Mesenchymal stem cell (in vitro differentiated cells and primary cell): ENCODE measurements around the gene ASB9.

Source experiments
- DNase-seq: peaks from one replicate; pipeline ENCODE4 v3.0.0-alpha.2; 2013
- H2AFZ ChIP-seq: one replicate; pipeline ENCODE4 v1.6.1; 2013; ENCODE audit warnings: low read depth, mild to moderate bottlenecking, control low read depth, inconsistent platforms, low read length, moderate library complexity
- H2AK5ac ChIP-seq: 2 replicates; pipeline ENCODE4 v1.6.1; 2013; ENCODE audit warnings: low read length, moderate library complexity, mild to moderate bottlenecking, inconsistent platforms; ENCODE audit not compliant: severe bottlenecking
- H2BK120ac ChIP-seq: one replicate; pipeline ENCODE4 v1.6.1; 2013; ENCODE audit warnings: low read depth, mild to moderate bottlenecking, inconsistent platforms, low read length, moderate library complexity
- H2BK12ac ChIP-seq, 2 experiments: one replicate each; pipeline ENCODE4 v1.6.1; 2013; ENCODE audit warnings: inconsistent platforms in 2 of 2, low read length in 2 of 2, mild to moderate bottlenecking in 2 of 2, moderate library complexity in 2 of 2, control low read depth in 1 of 2
- H2BK15ac ChIP-seq: one replicate; pipeline ENCODE4 v1.6.1; 2013; ENCODE audit warnings: mild to moderate bottlenecking, low read depth, inconsistent platforms; ENCODE audit not compliant: poor library complexity, severe bottlenecking
- H2BK5ac ChIP-seq: 2 replicates; pipeline ENCODE4 v1.6.1; 2013; ENCODE audit warnings: low read depth, mild to moderate bottlenecking, low read length, control low read depth, inconsistent platforms; ENCODE audit not compliant: poor library complexity, severe bottlenecking
- H3K14ac ChIP-seq, 2 experiments: one replicate each; pipeline ENCODE4 v1.6.1; 2013; ENCODE audit warnings: inconsistent platforms in 2 of 2, low read length in 2 of 2, control low read depth in 1 of 2, mild to moderate bottlenecking in 1 of 2, moderate library complexity in 1 of 2
- H3K18ac ChIP-seq, 2 experiments: one replicate each; pipeline ENCODE4 v1.6.1; 2013; ENCODE audit warnings: inconsistent platforms in 2 of 2, low read length in 2 of 2, control low read depth in 1 of 2, low read depth in 1 of 2, mild to moderate bottlenecking in 1 of 2
- H3K23ac ChIP-seq, 2 experiments: one replicate each; pipeline ENCODE4 v1.6.1; 2013; ENCODE audit warnings: inconsistent platforms in 2 of 2, low read length in 2 of 2, mild to moderate bottlenecking in 2 of 2, moderate library complexity in 2 of 2, control low read depth in 1 of 2
- H3K27ac ChIP-seq: 2 replicates; pipeline ENCODE4 v1.5.1; 2013; ENCODE audit warnings: mild to moderate bottlenecking, moderate library complexity, low read length, control low read depth, inconsistent platforms; ENCODE audit not compliant: poor library complexity, severe bottlenecking
- H3K27me3 ChIP-seq, 2 experiments: 2 replicates each; pipeline versions ENCODE4 v1.6.1 to v1.7.0; 2013; ENCODE audit warnings: low read length in 2 of 2, mild to moderate bottlenecking in 2 of 2, moderate library complexity in 2 of 2, control low read depth in 1 of 2, inconsistent platforms in 1 of 2; ENCODE audit not compliant: control insufficient read depth in 1 of 2, insufficient read depth in 1 of 2
- H3K36me3 ChIP-seq, 2 experiments: 2 replicates each; pipeline versions ENCODE4 v1.6.1 to v1.7.0; 2013; ENCODE audit warnings: low read length in 2 of 2, control low read depth in 1 of 2, inconsistent platforms in 1 of 2, low read depth in 1 of 2, mild to moderate bottlenecking in 1 of 2; ENCODE audit not compliant: insufficient read depth in 2 of 2, control insufficient read depth in 1 of 2
- H3K4ac ChIP-seq, 2 experiments: one replicate each; pipeline ENCODE4 v1.6.1; 2013; ENCODE audit warnings: inconsistent platforms in 2 of 2, low read length in 2 of 2, mild to moderate bottlenecking in 2 of 2, moderate library complexity in 2 of 2, control low read depth in 1 of 2, low read depth in 1 of 2
- H3K4me1 ChIP-seq: 2 replicates; pipeline ENCODE4 v1.6.1; 2013; ENCODE audit warnings: low read depth, low read length, control low read depth; ENCODE audit not compliant: control insufficient read depth, insufficient read depth
- H3K4me2 ChIP-seq: 2 replicates; pipeline ENCODE4 v1.6.1; 2013; ENCODE audit warnings: low read length, mild to moderate bottlenecking, inconsistent platforms; ENCODE audit not compliant: poor library complexity, severe bottlenecking
- H3K4me3 ChIP-seq, 2 experiments: 2 replicates each; pipeline versions ENCODE4 v1.5.1 to v1.7.0; 2013; ENCODE audit warnings: low read length in 2 of 2, mild to moderate bottlenecking in 2 of 2, control low read depth in 1 of 2, low read depth in 1 of 2; ENCODE audit not compliant: insufficient read depth in 1 of 2
- H3K79me1 ChIP-seq: replicated peaks from 2 replicates; pipeline ENCODE4 v1.6.1; 2013; ENCODE audit warnings: mild to moderate bottlenecking, control low read depth, low read length, inconsistent platforms; ENCODE audit not compliant: poor library complexity, severe bottlenecking
- H3K9ac ChIP-seq: 2 replicates; pipeline ENCODE4 v1.7.0; 2013; ENCODE audit warnings: mild to moderate bottlenecking, low read length, moderate library complexity
- H3K9me3 ChIP-seq: 2 replicates; pipeline ENCODE4 v1.7.0; 2013; ENCODE audit warnings: mild to moderate bottlenecking, low read length; ENCODE audit not compliant: control insufficient read depth
- H4K8ac ChIP-seq: one replicate; pipeline ENCODE4 v1.6.1; 2013; ENCODE audit warnings: inconsistent platforms, mild to moderate bottlenecking, low read length, moderate library complexity
- H4K91ac ChIP-seq: one replicate; pipeline ENCODE4 v1.6.1; 2013; ENCODE audit warnings: mild to moderate bottlenecking, low read length, inconsistent platforms
- WGBS: methylation state at CpG from one replicate; pipeline ENCODE4 v1.1.7; 2013; ENCODE audit warnings: mixed read lengths; 5-methylcytosine and 5-hydroxymethylcytosine counted together

The ASB9 gene

DNA sequence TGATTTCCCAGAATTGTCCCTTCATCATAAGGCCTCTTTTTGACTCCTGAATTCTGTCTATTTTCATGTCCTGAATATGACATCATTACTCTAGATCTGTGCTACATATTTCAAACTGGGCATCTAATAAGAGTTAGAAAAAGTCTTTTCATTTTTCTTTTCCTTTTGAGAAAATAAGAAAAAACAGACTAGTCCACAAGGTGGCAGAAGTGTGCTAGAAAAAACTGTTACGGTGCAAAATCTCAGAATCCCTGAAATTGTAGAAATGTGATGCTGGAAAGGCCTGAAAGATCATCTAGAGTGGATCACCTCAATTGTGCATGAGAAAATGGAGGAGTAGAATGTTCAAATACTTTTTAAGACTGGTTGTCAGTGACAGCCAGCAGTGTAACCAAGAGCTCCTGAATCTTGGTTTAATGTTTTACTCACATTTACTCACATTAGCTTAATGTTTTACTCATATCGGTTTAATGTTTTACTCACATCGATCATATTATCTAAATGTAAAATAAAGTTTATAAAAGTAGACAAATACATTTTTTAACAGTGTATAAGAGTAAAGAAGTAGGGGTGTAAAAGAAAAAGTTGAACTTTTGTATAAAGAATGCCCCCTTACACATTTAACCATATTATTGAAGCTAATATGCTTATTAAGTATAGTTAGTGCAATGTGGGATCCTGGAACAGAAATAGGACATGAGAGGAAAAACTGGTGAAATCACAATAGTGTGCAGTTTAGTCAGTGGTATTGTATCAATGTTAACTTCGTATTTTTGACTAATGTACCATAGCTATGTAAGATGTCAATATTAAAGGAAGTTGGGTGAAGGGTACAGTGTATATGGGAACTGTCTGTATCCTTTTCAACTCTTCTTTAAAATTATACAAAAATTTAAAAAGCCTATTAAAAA, 30.3 kb upstream of the ASB9 start:
- no peak overlapping the region for H2AFZ ChIP-seq
- H3K18ac ChIP-seq: no peak overlapping the region
- H3K4me3 ChIP-seq: no peak overlapping the region
- peak; percentile 12 for DNase-seq
- peaks cover 4% of the 10 kb centered on the region for H3K4me1 ChIP-seq
- no peak overlapping the region for H3K4me2 ChIP-seq
- peaks cover 0 to 5% of the 10 kb centered on the region in 2 experiments for H3K27me3 ChIP-seq
- H2AK5ac ChIP-seq: no peak overlapping the region
- H3K4ac ChIP-seq: no peak overlapping the region
- H3K79me1 ChIP-seq: no peaks in the 10 kb centered on the region
- H3K23ac ChIP-seq: no peak overlapping the region
- no peak overlapping the region for H4K8ac ChIP-seq
- no peak overlapping the region for H2BK5ac ChIP-seq
- no peaks in the 10 kb centered on the region for H3K9me3 ChIP-seq
- H3K36me3 ChIP-seq: no peaks in the 10 kb centered on the region
- H3K9ac ChIP-seq: no peak overlapping the region
- H4K91ac ChIP-seq: no peak overlapping the region
- no peak overlapping the region for H2BK120ac ChIP-seq
- no peak overlapping the region for H2BK12ac ChIP-seq
- H3K14ac ChIP-seq: no peak overlapping the region
- no peak overlapping the region for H2BK15ac ChIP-seq
- H3K27ac ChIP-seq: no peak overlapping the region
- 69% methylated on average over 2 of the region's 4 CpGs for WGBS

DNA sequence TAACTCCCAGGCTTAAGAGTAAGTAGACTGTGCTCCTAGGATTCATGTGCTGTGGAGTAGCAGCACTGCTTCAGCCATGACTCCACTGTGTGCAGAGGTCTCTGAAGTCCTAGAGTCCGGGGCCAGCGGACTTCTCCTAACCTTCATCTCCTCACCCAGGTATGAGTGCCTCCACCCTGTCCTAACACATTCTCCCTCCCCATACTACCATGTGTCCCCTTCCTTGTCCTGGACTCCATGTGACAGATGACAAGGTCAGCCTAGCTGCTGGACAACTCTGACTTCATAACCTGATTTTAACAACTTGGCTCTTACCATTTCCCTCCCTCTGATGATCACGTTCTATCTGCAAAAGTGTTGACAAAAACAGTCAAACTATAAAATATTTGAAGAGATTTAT, 28.9 kb upstream of the ASB9 start:
- no peak overlapping the region for H3K14ac ChIP-seq
- H3K9ac ChIP-seq: no peak overlapping the region
- no peak for DNase-seq
- no peak overlapping the region for H3K4me2 ChIP-seq
- H3K4me3 ChIP-seq: no peak overlapping the region
- no peaks in the 10 kb centered on the region for H3K36me3 ChIP-seq
- H2BK12ac ChIP-seq: no peak overlapping the region
- H3K27me3 ChIP-seq: peaks cover 0 to 5% of the 10 kb centered on the region in 2 experiments
- no peak overlapping the region for H2BK120ac ChIP-seq
- no peaks in the 10 kb centered on the region for H3K9me3 ChIP-seq
- no peak overlapping the region for H3K23ac ChIP-seq
- no peak overlapping the region for H3K18ac ChIP-seq
- 100% methylated on average over 2 of the region's 3 CpGs for WGBS
- H4K8ac ChIP-seq: no peak overlapping the region
- no peak overlapping the region for H2AFZ ChIP-seq
- H2AK5ac ChIP-seq: no peak overlapping the region
- no peak overlapping the region for H3K4ac ChIP-seq
- no peaks in the 10 kb centered on the region for H3K79me1 ChIP-seq
- no peak overlapping the region for H4K91ac ChIP-seq
- H3K27ac ChIP-seq: no peak overlapping the region
- peaks cover 4% of the 10 kb centered on the region for H3K4me1 ChIP-seq
- no peak overlapping the region for H2BK5ac ChIP-seq
- H2BK15ac ChIP-seq: no peak overlapping the region

DNA sequence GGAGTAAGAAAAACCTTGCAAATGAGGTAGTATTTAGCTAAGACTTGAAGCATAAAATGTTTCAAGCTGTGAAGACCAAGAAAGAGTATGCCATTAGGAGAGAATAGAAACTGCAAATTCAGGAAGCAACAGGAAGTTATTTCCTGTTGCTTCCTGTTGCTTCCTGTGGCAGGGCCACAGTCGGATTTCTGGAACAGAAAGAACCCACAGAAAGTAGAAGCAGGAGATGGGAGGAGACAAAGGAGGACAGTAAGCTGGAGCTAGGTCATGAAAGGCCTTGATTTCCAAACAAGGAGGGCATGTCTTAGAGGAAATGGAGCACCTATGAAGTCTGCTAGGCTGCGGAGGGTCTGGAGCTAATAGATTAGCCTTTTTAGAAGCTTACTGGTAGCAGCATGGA, 28.3 kb upstream of the ASB9 start:
- Histone ChIP-seq H3K18ac (no peak overlapping the region), H4K91ac (no peak overlapping the region), H3K4me3 (no peak overlapping the region), H2BK120ac (no peak overlapping the region), H2BK12ac (no peak overlapping the region), H3K9ac (no peak overlapping the region), H3K23ac (no peak overlapping the region), H2BK5ac (no peak overlapping the region), H3K4me2 (no peak overlapping the region), H2AFZ (no peak overlapping the region), H3K27ac (no peak overlapping the region), H4K8ac (no peak overlapping the region), H2AK5ac (no peak overlapping the region), H3K79me1 (no peaks in the 10 kb centered on the region), H2BK15ac (no peak overlapping the region), H3K9me3 (no peaks in the 10 kb centered on the region), H3K4ac (no peak overlapping the region), H3K4me1 (peaks cover 4% of the 10 kb centered on the region), H3K14ac (no peak overlapping the region), H3K27me3 (peaks cover 0 to 5% of the 10 kb centered on the region in 2 experiments), H3K36me3 (no peaks in the 10 kb centered on the region)
- DNase-seq: no peak
- WGBS: 66% methylated on average over 2 of the region's 2 CpGs

DNA sequence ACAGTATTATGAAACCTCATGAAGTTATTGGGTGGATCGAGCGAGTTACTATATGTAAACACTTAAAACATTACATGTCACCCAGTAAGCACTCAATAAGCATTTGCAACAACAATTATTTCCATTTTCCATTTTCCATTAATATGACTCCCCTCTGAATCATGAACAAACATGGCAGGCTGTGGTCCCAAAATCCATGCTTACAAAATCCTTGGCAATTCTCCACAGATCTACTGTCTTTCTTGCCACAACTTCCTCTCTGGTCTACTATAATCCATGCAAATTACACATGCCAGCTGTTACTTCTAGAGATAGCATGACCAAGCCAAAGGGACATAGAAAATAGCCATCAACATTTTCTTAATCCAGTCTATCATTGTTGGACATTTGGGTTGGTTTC, 23.6 kb upstream of the ASB9 start:
- Histone ChIP-seq H3K9ac (no peak overlapping the region), H3K4me1 (no peaks in the 10 kb centered on the region), H3K14ac (no peak overlapping the region), H3K18ac (no peak overlapping the region), H2BK15ac (no peak overlapping the region), H3K23ac (no peak overlapping the region), H3K4me2 (no peak overlapping the region), H4K91ac (no peak overlapping the region), H4K8ac (no peak overlapping the region), H2AFZ (no peak overlapping the region), H2BK12ac (no peak overlapping the region), H2AK5ac (no peak overlapping the region), H3K4me3 (no peak overlapping the region), H3K79me1 (no peaks in the 10 kb centered on the region), H2BK120ac (no peak overlapping the region), H3K9me3 (no peaks in the 10 kb centered on the region), H2BK5ac (no peak overlapping the region), H3K4ac (no peak overlapping the region), H3K27me3 (peaks cover 0 to 5% of the 10 kb centered on the region in 2 experiments), H3K36me3 (no peaks in the 10 kb centered on the region), H3K27ac (no peak overlapping the region)
- 100% methylated on average over 2 of the region's 2 CpGs for WGBS
- DNase-seq: no peak
